ENCODE measurements around the gene RASL11A. TPM values are rescaled to one million over a fixed set of nuclear protein-coding genes. Genes with fewer than 3 reads are reported as not detected.
A peak's percentile ranks its signal among the peaks of the same experiment; 100 is the strongest.
"Not testable (repeated sequence)": the region's sequence is repeated elsewhere in the genome, so short reads cannot be mapped to it uniquely, and the experiment has no call there.

The RASL11A gene
- total RNA-seq, 1 experiment from 2014 or later: 138 TPM

- no peak for DNase-seq (ENCODE audit: low read depth)
Measured at GRCh38 chr13:27267596-27267995, 3.0 kb upstream of the RASL11A start.

- DNase-seq (ENCODE audit: low read depth): no peak
Measured at GRCh38 chr13:27269114-27269665, 1.4 kb upstream of the RASL11A start.

- DNase-seq (ENCODE audit: low read depth): no peak
Measured at GRCh38 chr13:27271570-27272096, 1.0 kb downstream of the RASL11A start.

GRCh38 chr13:27273658-27274425 is 3.2 kb downstream of the RASL11A start:
- peak; percentile 46 for DNase-seq (ENCODE audit: low read depth)

- DNase-seq (ENCODE audit: low read depth): peak; percentile 30
Measured at GRCh38 chr13:27274631-27275030, 4.0 kb downstream of the RASL11A start.

- peak; percentile 36 for DNase-seq (ENCODE audit: low read depth)
Measured at GRCh38 chr13:27276188-27276587, 5.6 kb downstream of the RASL11A start.

DNA sequence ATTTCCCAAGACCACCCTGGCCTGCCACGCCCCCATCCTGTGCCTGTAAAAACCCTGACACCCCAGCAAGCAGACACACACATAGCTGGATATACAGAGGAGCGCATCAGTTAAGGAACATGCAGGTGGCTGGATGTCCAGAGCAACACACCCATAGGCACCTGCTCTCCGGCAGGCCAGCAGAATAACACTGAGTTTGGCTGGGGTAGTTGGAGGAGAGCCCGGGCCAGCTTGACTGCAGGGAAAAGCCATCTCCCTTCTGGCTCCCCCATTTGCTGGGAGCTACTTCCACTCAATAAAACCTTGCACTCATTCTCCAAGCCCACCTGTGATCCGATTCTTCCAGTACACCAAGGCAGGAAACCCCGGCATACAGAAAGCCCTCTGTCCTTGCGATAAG is 8.9 kb downstream of the RASL11A start:
- DNase-seq (ENCODE audit: low read depth): no peak

DNA sequence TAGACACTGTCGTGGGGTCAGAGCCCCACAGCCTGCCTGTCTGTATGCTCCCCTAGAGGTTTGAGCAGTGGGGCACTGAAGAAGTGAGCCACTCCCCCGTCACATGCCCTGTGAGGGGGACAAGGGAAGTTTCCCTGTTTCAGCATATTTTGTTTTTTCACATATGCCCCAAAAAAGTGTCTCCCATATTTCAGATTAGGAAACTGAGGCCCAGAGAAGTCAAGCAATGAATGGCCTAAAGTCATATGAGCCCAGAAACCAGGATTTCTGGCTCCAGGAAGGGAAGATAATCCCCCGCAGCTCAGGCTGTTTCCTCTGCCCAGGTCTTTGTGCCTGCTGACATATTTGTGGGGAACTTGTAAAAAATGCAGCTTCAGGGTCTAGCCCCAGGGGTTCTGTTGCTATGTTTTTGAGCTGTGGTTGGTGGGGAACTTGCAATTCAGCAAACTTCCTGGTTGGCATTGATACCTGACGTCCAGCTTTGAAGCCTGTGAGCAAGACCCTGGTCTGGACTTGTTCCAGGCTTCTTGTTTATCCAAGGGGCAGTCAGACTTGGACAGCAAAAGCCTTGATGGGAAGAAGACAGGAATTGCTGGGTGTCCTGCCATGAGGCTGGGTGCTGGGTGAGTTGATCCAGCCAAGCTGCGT is 9.5 kb downstream of the RASL11A start:
- DNase-seq (ENCODE audit: low read depth): peak; percentile 98

- no peak for DNase-seq (ENCODE audit: low read depth)
Measured at GRCh38 chr13:27280841-27281240, 10.2 kb downstream of the RASL11A start.

DNA sequence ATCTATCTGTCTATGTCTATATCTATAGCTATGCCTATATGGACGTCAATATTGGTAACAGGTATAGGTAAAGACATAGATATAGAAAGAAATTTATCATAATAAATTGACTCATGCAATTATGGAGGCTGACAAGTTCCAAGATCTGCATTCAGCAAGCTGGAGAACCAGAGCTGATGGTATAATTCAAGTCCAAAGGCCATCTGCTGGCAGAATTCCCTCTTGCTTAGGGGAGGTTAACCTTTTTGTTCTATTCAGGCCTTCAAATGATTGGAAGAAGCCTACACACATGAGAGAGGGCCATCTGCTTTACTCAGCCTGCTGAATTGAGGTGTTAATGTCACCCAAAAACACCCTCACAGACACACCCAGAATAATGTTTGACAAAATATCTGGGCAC is 10.8 kb downstream of the RASL11A start:
- DNase-seq (ENCODE audit: low read depth): peak; percentile 51

DNA sequence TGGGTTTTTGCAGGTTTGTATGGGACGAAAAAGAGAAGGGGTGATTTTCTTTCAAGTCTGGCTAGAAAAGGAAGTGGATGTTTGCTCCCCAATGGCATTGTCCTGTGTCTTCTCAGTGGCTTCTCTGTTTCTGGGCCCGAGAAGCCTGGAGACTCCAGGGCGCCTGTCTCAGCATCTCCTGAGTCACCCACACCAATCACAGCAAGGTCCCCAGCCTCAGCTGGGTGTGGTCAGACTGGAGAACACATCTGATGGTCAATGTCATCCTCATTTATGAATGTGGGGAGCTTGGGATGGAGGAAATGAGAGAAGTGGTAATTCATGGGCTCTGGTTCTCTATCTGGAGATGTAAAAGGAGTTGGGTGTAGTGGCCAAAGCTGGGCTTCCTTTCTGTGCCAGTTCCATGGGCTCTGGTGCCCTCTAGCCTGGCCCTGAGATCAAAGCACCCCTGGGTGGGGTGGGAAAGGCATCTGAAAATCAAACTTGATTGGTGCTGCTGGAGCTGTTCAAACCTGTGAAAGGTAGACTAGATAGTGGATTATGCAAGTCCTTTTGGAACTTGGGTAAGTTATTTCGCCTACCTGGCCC is 13.4 kb downstream of the RASL11A start:
- peak; percentile 60 for DNase-seq (ENCODE audit: low read depth)

DNA sequence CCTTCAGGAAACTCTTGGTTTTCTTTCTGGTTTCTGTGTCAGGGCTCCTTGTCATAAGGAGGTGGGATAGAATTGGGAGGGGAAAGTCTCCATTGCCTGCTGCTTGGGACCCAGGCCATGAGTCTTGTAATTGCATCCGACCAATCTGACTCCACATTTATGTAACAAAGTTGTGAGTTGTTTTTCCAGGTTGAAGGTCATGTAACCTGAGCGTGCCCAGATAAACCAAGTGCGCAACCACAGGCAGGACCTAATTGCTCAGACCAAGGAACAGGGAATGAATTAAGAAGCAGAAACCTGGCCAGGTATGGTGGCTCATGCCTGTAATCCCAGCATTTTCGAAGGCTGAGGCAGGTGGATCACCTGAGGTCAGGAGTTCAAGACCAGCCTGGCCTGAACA is 17.8 kb downstream of the RASL11A start:
- DNase-seq (ENCODE audit: low read depth): no peak

DNA sequence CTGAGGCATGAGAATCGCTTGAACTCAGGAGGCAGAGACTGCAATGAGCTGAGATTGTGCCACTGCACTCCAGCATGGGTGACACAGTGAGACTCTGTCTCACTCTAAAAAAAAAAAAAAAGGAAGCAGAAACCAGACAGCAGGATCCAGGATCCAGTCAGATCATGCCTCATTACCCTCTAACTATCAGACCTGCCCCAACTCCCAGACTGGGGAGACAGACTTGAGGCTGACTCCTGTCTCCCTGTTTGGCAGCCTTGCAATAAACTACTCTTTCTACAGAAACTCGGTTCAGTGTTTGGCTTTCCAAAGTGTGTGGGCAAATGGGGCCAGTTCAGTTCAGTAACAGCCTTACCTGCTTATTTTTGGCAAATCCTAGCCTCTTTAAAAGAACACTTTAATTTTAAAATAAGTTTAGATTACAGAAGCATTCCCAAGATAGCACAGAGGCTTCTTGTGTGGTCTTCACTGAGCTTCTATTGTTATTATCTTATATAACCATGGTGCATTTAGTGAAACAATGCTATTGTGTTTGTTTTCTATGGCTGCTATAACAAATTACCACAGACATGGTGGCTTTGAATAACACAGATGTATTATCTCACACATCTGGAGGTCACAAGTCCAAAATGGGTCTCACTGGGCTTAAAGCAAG is 18.5 kb downstream of the RASL11A start:
- DNase-seq (ENCODE audit: low read depth): peak; percentile 64

GRCh38 chr13:27290715-27291114 is 20.1 kb downstream of the RASL11A start:
- DNase-seq (ENCODE audit: low read depth): no peak

DNA sequence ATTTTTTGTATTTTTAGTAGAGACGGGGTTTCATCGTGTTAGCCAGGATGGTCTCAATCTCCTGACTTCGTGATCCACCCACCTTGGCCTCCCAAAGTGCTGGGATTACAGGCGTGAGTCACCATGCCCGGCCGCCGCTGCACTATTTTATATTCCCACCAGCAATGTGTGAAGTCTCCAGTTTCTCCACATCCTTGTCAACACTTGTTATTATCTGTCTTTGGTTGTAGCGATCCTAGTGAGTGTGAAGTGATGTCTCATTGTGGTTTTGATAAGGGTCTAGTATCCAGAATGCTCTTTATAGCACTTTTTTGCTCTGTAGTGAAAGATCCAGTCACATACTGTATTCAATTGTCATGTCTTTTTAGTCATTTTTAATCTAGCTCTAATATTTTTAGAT is 21.3 kb downstream of the RASL11A start:
- DNase-seq (ENCODE audit: low read depth): not testable (repeated sequence)

DNA sequence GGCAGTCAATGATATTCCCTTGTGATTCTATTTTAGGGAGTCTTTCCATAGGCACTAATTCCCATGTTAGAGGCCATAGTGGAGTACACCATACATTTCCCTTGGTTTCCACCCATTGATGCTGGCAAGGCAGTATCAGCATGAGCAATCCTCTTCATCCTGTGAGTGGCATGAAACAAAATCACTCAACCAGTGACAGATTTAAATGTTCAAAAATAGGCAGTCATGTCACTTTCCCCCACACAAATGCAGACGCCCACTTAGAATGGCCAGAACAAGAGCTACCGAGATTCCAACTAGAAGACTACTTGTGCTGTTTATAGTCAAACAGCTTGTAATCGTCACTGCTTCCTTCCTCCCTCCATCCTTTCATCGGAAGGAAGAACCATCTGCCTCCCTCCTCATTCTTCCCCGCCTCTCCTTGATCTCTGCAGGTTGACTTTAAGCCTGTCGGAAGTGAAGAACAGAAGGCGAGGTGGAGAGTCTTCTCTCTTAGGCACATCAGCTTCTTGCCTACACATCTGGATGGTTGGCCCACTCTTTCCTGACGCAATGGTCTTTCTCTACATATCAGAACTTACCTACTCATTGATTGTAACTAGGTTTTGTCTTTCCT is 22.6 kb downstream of the RASL11A start:
- DNase-seq (ENCODE audit: low read depth): no peak

- DNase-seq (ENCODE audit: low read depth): no peak
Measured at GRCh38 chr13:27293873-27294515, 23.4 kb downstream of the RASL11A start.

- DNase-seq (ENCODE audit: low read depth): no peak
Measured at GRCh38 chr13:27295096-27295495, 24.5 kb downstream of the RASL11A start.

DNA sequence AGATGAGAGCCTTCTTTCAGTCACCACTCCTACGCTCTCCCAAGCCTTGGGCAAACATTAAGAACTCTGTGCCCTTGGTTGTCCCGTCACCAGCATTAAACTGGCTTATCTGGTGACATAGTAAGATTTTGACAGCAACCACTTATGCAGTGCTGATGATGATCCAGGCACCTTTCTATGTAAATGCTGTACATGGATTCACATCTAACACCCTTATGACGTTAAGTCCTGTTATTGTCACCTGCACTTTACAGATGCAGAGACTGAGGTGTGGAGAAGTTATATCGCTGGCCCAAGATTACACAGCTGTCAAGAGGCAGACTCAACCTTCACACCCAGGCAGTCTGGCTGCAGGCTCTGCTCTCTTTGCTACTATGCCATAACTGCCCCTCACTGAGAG is 25.0 kb downstream of the RASL11A start:
- DNase-seq (ENCODE audit: low read depth): no peak

DNA sequence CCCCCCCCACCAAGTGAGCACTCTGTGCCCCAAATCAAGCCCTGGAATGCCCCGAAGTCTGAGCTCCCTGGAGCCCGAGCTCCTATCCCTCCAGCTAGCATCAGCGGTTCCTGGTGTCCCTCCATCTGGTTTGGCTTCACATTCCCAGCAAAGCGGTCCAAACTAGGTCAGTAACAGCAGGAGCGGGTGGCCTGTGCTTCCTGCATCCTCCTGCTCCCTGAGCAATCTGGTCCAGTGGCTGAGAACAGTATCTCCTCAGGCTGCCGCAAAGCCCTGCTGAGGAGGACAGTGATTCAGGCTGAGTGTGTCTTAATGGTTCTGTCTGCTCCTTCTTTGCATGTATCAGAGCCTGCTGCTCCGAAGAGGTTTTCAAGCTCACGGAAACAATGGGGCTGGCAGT is 25.9 kb downstream of the RASL11A start:
- DNase-seq (ENCODE audit: low read depth): no peak

GRCh38 chr13:27298849-27299248 is 28.2 kb downstream of the RASL11A start:
- no peak for DNase-seq (ENCODE audit: low read depth)
